CD4-positive, alpha-beta T cell treated with Interleukin-17A for 4 hours (primary cell): ENCODE results near the gene TIMP3.
"Not testable (repeated sequence)": the region's sequence is repeated elsewhere in the genome, so short reads cannot be mapped to it uniquely, and the experiment has no call there.

ENCODE experiments used
- DNase-seq: peaks from one replicate; pipeline ENCODE4 v3.0.0-alpha.2; 2020; ENCODE audit warnings: mixed read lengths

The TIMP3 gene

GRCh38 chr22:32801537-32802236, at the start of gene TIMP3:
TSS of gene TIMP3 (plus strand) at chr22:32801705. CDS start at chr22:32802002, 297 bp downstream.
- peak; percentile 17 for DNase-seq

DNA sequence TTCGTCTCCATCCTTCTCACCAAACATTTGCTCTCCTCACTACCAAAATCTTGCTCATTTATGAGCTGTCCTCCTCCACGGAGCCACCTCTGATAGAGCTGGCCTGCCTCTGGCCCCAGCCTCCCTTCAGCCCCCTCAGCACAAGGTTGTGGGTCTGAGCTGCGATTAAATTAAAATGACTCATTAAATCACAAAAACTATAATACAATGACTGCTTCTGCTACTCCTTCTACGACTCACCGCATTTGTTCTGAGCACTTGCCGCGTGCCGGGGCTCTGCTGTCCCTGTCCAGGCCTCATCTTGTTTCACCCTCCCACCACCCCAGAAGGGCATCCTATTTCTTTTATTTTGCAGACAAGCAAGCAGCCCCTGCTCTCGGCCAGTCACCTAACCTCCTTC, 49.2 kb upstream of the TIMP3 start:
- DNase-seq, result no peak

GRCh38 chr22:32752816-32753520, 48.5 kb upstream of the TIMP3 start:
- DNase-seq, result no peak

DNA sequence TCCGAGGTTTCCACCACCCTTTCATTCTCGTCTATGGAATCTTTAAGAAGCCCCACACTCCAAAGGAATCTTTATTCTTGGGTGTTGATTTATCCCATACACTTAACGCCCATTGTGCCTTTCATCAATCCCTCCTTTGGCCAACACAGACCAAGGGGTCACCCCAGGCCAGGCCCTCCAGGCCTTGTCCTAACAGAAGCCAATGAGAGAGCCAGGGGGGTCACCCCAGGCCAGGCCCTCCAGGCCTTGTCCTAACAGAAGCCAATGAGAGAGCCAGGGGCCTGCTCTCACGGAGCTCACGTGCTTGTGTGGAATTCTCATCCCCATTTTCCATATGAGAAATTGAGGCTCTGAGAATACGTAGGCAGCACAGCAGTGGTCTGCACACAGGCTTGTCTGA, 47.9 kb upstream of the TIMP3 start:
- no peak for DNase-seq

DNA sequence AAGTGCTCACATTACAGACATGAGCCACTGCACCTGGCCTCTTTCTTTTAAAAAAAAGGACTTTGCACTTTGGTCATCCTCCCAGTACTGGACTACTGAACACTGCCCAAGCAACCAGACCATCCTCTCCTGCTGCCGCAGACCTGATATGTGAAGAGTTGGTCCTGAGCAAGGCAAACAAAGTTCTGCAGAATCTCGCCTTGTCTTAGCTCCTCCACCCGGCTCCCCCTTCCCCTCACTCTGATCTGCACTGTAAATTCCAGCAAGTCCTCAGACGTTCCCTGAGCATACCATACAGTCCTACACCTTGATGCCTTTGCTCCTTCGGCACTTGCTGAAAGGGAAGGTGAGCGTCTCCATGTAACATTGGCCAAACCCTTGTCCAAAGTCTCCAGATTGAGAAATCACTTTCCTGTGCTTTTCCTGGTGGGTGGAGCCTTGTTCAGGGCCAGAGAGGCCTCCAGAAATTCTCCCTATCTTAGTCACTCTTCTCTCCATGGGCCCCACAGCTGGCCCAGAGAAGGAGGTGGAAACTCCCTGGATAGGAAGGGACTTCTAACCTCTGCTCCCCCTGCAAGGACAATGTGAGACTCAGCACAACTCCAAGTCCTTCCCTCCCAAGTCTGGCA, 47.0 kb upstream of the TIMP3 start:
- no peak for DNase-seq

- not testable (repeated sequence) for DNase-seq
These were observed 44.3 kb upstream of the TIMP3 start for GRCh38 chr22:32757086-32757762.

DNA sequence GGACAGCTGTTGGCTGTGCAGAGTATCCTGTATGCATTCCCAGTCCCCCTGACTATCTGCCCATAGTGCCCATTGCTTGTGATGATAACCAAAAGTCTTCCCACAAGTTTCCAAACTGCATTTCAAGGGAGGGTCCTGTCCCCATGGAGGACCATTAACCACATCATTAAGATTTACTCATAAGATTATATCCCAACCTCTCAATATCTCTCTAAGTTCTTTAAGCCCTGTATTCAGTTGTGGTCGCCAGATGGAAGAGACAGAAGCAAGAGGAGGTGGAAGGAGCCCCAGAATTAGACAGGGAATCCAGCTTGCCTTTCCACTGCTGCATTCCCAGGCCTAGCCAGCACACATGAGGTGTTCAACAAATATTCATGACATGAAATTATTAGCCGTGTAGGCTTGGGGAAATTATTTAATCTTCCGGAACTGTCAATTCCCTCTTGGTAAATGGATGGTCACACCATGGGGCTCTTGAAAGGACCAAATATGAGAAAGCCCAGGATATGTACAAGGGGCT, 42.6 kb upstream of the TIMP3 start:
- no peak for DNase-seq

DNA sequence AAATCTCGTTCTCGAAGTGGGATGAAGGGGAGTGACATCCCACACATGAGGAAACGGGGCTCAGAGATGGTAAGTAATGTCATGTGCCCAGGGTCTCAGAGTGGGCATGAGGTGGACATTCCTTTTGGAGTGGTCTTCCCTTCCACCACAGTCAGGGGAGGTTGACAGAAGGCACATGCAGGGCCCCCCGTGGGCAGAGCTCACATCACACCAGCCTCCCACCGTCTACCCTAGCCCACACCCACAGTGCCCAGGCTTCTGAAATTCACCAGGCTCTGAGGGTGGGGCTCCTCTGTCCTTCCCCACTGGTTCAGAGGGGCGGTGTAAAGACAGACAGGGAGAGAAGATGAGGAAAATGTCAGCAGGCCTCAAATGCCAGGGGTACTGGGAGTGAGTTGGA, 41.1 kb upstream of the TIMP3 start:
- DNase-seq, result no peak

- no peak for DNase-seq
These were observed 40.7 kb upstream of the TIMP3 start for GRCh38 chr22:32760815-32761214.

- no peak for DNase-seq
These were observed 40.1 kb upstream of the TIMP3 start for GRCh38 chr22:32761251-32761903.

- DNase-seq, result no peak
These were observed 37.0 kb upstream of the TIMP3 start for GRCh38 chr22:32764330-32765131.

DNA sequence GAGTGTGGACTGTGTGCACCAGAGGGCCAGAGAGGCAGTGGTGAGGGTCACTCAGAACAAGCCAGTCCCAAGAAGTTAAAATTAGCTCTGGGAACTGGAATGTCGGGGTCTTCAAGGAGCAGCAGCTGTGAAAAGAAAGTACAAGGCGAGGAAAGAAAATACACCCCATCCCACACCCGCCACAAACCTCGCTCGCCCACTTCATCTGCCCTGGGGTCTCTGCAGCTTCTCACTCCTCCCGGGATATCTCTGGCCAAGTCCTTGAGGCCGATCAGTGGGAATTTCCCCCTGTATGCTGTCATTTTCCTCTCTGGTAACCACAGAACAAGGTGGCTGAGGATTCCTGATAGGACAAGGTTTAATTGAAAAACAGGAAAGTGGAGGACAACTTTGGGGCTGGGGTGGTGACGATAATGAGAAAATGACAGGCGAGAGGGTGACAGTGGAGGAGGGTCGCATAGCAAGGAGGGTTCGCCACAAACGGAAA, 36.3 kb upstream of the TIMP3 start:
- no peak for DNase-seq

DNA sequence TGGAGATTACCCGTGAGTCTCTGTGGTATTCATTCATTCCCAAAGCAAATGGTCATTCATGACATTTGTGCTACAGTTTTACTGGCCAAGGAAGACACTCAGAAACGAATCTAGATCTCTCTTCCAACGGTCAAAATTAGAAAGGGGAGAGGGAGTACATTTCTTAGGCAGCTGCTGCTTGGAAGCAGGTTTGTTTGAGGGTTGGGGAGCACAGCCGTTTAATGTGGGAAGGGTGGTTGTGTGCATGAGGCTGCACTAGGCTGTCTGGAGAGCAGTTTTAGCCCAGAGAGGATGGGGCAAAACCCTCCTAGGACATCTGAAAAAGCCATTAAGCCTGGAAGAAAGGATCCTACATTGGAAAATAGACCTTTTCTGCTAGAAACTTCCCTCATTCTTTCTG, 29.7 kb upstream of the TIMP3 start:
- no peak for DNase-seq

DNA sequence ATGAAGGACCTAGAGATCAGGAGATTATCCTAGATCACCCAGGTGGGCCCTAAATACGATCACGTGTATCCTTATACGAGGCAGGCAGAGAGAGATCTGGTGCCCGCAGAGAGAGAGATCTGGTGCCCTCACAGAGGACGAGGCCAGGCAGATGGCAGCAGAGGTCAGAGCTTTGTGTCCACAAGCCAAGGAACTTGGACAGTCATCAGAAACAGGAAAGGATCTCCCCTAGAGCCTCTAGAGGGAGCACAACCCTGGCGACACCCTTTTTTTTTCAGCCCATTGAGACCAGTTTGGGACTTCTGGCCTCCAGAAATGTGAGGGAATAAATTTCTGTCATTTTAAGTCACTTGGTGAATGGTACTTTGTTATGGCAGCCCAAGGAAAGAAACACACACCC, 25.5 kb upstream of the TIMP3 start:
- no peak for DNase-seq

DNA sequence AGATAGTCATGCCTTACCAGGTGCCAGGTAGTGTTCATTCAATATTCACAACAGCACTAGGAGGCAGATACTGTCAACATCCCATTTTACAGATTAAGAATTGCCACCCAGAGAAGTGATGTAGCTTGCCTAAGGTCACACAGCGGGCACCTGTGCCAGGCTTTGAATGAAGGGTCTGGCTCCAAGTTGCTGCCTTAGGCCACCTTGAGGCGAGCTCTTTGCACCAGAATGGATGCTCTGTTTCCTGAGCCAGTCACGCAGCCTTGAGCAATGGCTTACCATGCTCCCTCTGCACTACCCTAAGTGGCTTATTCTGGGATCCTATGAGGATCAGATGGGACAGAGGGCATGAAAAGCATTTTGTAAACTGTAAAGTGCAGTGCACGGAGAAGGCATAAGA, 25.1 kb upstream of the TIMP3 start:
- DNase-seq, result no peak

GRCh38 chr22:32776802-32777201, 24.7 kb upstream of the TIMP3 start:
- DNase-seq, result no peak

DNA sequence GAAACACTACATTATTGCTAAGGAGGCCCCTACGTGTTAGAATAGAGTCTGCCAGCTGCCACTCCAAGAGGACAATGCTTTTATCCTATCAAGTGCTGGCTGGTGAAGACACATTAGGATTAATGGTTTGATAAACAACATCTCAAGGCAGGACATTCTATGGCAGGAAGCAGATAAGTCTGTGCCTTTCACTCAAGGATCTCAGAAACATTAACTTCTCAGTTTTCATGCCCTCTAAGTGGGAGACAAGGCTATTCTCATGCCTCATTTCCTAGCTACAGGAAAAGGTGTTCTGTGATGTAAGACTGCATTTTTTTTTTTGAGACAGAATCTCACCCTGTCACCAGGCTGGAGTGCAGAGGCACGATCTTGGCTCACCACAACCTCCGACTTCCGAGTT, 23.5 kb upstream of the TIMP3 start:
- DNase-seq, result no peak

GRCh38 chr22:32780726-32781310, 20.7 kb upstream of the TIMP3 start:
- DNase-seq, result no peak

DNA sequence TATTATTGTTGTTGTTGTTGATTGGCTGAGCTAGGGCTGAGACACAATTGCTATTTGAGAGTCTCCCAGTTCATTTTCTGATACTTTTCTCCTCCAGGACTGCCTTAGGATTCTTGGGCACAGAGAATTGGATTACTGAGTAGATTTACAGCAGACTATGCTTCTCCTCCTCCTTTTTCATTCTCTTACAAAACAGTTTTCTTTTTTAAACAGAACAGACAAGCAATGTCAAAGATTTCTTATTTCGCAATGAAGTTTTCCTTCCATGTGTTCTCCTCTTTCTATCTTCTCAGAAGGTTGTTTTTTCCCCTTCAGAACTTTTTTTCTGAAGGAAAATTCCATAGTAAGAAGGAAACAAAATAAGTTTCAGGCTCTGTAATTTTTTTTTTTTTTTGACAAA, 19.8 kb upstream of the TIMP3 start:
- DNase-seq, result no peak

DNA sequence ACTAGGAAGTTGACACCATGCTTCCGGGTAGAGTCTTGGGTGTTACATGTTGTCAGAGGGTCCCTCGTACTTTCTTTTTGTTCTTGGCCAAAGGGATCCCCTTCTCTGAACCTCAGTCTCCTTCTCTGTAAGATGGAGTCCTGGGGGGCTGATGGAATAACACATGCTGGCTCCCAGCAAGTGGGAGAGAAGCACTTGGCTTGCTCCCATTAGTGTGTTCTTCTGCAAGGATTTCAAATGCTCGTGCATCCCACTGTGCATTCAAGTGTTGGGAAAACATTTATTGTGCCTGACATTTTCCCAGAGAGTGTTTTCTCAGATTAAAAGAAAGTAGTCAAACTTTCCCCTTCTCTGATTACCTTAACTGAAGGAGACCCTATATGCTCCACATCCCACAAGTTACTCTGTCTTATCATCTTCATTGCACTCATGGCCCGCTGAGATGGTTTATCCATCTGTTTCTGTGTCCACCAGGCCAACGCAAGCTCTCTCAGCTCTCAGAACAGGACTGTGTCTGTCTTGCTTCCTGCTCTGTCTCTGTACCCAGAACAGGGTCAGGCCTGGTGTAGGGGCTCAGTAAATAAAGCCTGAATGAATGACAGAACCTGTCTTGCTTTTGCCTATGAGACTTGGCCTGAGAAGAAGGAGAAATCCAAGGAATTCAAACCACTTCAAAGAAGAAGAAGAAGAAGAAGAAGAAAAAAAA, 16.0 kb upstream of the TIMP3 start:
- DNase-seq, result no peak

GRCh38 chr22:32786027-32786418, 15.5 kb upstream of the TIMP3 start:
- DNase-seq, result no peak
